ENCODE data around the gene MICAL2. TPM values are rescaled to one million over a fixed set of nuclear protein-coding genes. Genes with fewer than 3 reads are reported as not detected.

The MICAL2 gene
- total RNA-seq, 6 experiments from 2014 or later: 17.0 to 50.7 (median 35.9) TPM

GRCh38 chr11:12112750-12113149 lies 2.4 kb downstream of the MICAL2 start:
- WGBS (ENCODE audit: insufficient coverage, low coverage, low lambda C conversion rate, missing lambda C conversion rate): 65% methylated on average over 2 of the region's 2 CpGs
- H3K27ac ChIP-seq: no peak overlapping the region
- H3K27me3 ChIP-seq: no peaks in the 10 kb centered on the region
- H3K4me1 ChIP-seq: peaks cover 0 to 10% (median 4%) of the 10 kb centered on the region in 4 donors
- no peaks in the 10 kb centered on the region for H3K36me3 ChIP-seq
- DNase-seq: no peak
- ATAC-seq: no peak
- H3K9me3 ChIP-seq: no peaks in the 10 kb centered on the region
- TF ChIP-seq POLR2A (IDR thresholded peaks at IDR 0.05): no peak
- no peak for TF ChIP-seq CTCF (IDR thresholded peaks at IDR 0.05)
- no peak overlapping the region for H3K4me3 ChIP-seq
- intact Hi-C loops (cut with DNase I): no loop called here

- 84% methylated on average over 8 of the region's 8 CpGs for WGBS (ENCODE audit: insufficient coverage, low coverage, low lambda C conversion rate, missing lambda C conversion rate)
- H3K27ac ChIP-seq: no peak overlapping the region
- intact Hi-C loops (cut with DNase I): no loop called here
- DNase-seq (no peak), ATAC-seq (no peak)
- H3K4me3 ChIP-seq: no peak overlapping the region
- no peak for TF ChIP-seq POLR2A (IDR thresholded peaks at IDR 0.05)
- TF ChIP-seq CTCF (IDR thresholded peaks at IDR 0.05): no peak
- H3K36me3 ChIP-seq: no peaks in the 10 kb centered on the region
- peaks cover 0 to 10% (median 4%) of the 10 kb centered on the region in 4 donors for H3K4me1 ChIP-seq
- no peaks in the 10 kb centered on the region for H3K9me3 ChIP-seq
- no peaks in the 10 kb centered on the region for H3K27me3 ChIP-seq
These were observed 2.9 kb downstream of the MICAL2 start for GRCh38 chr11:12113294-12113693.

- DNase-seq (no peak), ATAC-seq (peak; percentile 5 to 41 (median 18))
- H3K27me3 ChIP-seq: no peaks in the 10 kb centered on the region
- no peaks in the 10 kb centered on the region for H3K9me3 ChIP-seq
- H3K27ac ChIP-seq: peak overlapping the region in 1 of 3 donors; percentile 9
- intact Hi-C loops (cut with DNase I): no loop called here
- no peak for TF ChIP-seq CTCF (IDR thresholded peaks at IDR 0.05)
- no peak for TF ChIP-seq POLR2A (IDR thresholded peaks at IDR 0.05)
- H3K36me3 ChIP-seq: no peaks in the 10 kb centered on the region
- H3K4me3 ChIP-seq: no peak overlapping the region
- 61% methylated on average over 18 of the region's 21 CpGs for WGBS (ENCODE audit: insufficient coverage, low coverage, low lambda C conversion rate, missing lambda C conversion rate)
- H3K4me1 ChIP-seq: peaks cover 0 to 10% (median 4%) of the 10 kb centered on the region in 4 donors
These were observed 4.0 kb downstream of the MICAL2 start for GRCh38 chr11:12114193-12115033.

GRCh38 chr11:12116425-12117032 lies 6.1 kb downstream of the MICAL2 start:
- no peaks in the 10 kb centered on the region for H3K36me3 ChIP-seq
- H3K9me3 ChIP-seq: no peaks in the 10 kb centered on the region
- WGBS (ENCODE audit: insufficient coverage, low coverage, low lambda C conversion rate, missing lambda C conversion rate): 67% methylated on average over 6 of the region's 9 CpGs
- no peak for DNase-seq
- no peaks in the 10 kb centered on the region for H3K27me3 ChIP-seq
- TF ChIP-seq CTCF (IDR thresholded peaks at IDR 0.05): no peak
- TF ChIP-seq POLR2A (IDR thresholded peaks at IDR 0.05): no peak
- no peak for ATAC-seq
- H3K4me1 ChIP-seq: peaks cover 0 to 7% (median 2%) of the 10 kb centered on the region in 4 donors
- no peak overlapping the region for H3K4me3 ChIP-seq
- intact Hi-C loops (cut with DNase I): no loop called here
- H3K27ac ChIP-seq: no peak overlapping the region
